ENCODE results near the gene TMEFF2.

GRCh38 chr2:191985740-191986139, 209.0 kb downstream of the TMEFF2 start:
- TF ChIP-seq CTCF (IDR thresholded peaks at IDR 0.05): no peak
- TF ChIP-seq POLR2AphosphoS5 (IDR thresholded peaks at IDR 0.05): no peak
- no peak for TF ChIP-seq POLR2A (IDR thresholded peaks at IDR 0.05)
